Large intestine (tissue), 3 donors: ENCODE data around the gene SERBP1. TPM values are rescaled to one million over a fixed set of nuclear protein-coding genes. Genes with fewer than 3 reads are reported as not detected.

ENCODE experiments used
- DNase-seq, 2 donors: peaks; one replicate each; pipeline versions ENCODE4 v3.0.0 to v3.0.0-alpha.2; 2013
- H3K27ac ChIP-seq: one replicate; pipeline ENCODE4 v1.5.1; 2013; ENCODE audit warnings: low read length
- H3K27me3 ChIP-seq: 2 replicates; pipeline ENCODE4 v1.6.1; 2013; ENCODE audit warnings: low read length; ENCODE audit not compliant: control insufficient read depth, insufficient read depth
- H3K36me3 ChIP-seq: 2 replicates; pipeline ENCODE4 v1.6.1; 2013; ENCODE audit warnings: low read length; ENCODE audit not compliant: control insufficient read depth, insufficient read depth
- H3K4me1 ChIP-seq: one replicate; pipeline ENCODE4 v1.6.1; 2013; ENCODE audit warnings: low read length; ENCODE audit not compliant: control insufficient read depth, insufficient read depth
- H3K4me3 ChIP-seq: one replicate; pipeline ENCODE4 v1.5.1; 2013; ENCODE audit warnings: low read length
- H3K9me3 ChIP-seq: one replicate; pipeline ENCODE4 v1.6.1; 2013; ENCODE audit warnings: mild to moderate bottlenecking, low read depth, low read length, moderate library complexity; ENCODE audit not compliant: control insufficient read depth
- WGBS: methylation state at CpG from one replicate; pipeline ENCODE4 v1.1.5; 2013; ENCODE audit warnings: low lambda C conversion rate; ENCODE audit not compliant: insufficient coverage; 5-methylcytosine and 5-hydroxymethylcytosine counted together
- polyA plus RNA-seq: library from polyadenylated mRNA; unstranded; fragments of 120-200 nt; gene quantifications from one replicate; pipeline ENCODE4 v1.2.1, GENCODE V29; 2013

Gene SERBP1
- polyA plus RNA-seq, 1 donor: 305 TPM

- Histone ChIP-seq H3K27me3 (no peaks in the 10 kb centered on the region), H3K36me3 (no peaks in the 10 kb centered on the region), H3K4me1 (no peaks in the 10 kb centered on the region), H3K27ac (no peak overlapping the region), H3K4me3 (no peak overlapping the region), H3K9me3 (no peaks in the 10 kb centered on the region)
- WGBS: 20% methylated on average over 1 of the region's 12 CpGs
- peak in 1 of 2 donors; percentile 17 for DNase-seq
Measured at GRCh38 chr1:67393240-67393639, 37.0 kb downstream of the SERBP1 start.

DNA sequence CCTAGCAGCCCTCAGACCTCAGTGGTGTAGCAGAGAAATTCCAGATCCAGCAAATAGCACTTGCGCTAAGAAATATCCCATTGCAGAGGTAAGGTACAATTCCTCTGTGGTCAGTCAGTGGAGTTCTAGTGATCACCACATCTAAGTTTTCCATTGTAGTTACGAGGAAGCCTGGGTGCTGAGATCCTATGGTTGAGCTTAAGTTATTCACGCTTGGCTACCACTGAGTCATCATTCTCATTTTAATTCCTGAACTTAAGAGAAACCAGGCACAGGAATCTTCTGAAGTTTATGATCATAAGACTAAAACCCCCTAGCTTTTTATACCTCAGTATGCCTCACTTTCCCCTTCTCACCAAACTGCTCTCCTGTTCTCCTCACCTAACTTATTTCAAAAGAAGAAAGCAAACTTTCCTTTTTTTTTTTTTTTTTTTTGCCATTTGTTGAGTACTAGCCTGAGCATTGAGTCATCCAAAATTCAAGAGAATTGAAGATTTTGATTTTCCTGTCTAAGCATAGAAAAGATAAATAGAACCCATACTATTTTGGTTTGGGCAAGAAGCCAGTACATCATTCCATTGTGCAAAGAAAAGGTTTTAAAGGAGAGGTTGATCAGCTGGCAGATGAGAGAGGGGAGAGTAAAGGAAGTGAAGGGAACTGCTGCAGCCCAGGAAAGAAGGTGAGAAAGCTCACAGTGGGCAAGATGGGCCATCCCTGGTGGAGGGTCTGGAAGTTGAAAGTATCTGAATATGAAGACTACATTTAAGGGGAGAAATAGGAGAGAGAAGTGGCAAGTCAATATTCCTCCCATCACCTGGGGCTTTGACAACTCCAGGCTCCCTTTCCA is 39.9 kb downstream of the SERBP1 start:
- no peaks in the 10 kb centered on the region for H3K36me3 ChIP-seq
- no peak for DNase-seq
- H3K27ac ChIP-seq: no peak overlapping the region
- H3K4me3 ChIP-seq: no peak overlapping the region
- no CpG with 5 or more reads among the region's 3 CpGs for WGBS
- H3K9me3 ChIP-seq: no peaks in the 10 kb centered on the region
- no peaks in the 10 kb centered on the region for H3K27me3 ChIP-seq
- no peaks in the 10 kb centered on the region for H3K4me1 ChIP-seq

DNA sequence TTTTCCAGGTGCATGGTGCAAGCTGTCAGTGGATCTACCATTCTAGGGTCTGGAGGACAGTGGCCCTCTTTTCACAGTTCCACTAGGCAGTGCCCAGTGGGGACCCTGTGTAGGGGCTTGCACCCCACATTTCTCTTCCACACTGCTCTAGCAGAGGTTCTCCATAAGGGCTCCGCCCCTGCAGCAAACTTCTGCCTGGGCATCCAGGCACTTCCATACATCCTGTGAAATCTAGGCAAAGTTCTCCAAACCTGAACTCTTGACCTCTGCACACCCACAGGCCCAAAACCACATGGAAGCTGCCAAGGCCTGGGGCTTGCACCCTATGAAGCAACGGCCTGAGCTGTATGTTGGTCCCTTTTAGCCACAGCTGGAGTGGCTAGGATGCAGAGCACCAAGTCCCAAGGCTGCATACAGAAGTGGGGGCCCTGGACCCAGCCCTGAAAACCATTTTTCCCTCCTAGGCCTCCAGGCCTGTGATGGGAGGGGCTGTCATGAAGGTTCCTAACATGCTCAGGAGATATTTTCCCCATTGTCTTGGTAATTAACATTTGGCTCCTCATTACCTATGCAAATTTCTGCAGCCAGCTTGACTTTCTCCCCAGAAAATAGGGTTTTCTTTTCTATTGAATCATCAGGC is 46.1 kb downstream of the SERBP1 start:
- no peaks in the 10 kb centered on the region for H3K4me1 ChIP-seq
- no CpG with 5 or more reads among the region's 2 CpGs for WGBS
- H3K4me3 ChIP-seq: no peak overlapping the region
- H3K9me3 ChIP-seq: peaks cover 8% of the 10 kb centered on the region
- no peaks in the 10 kb centered on the region for H3K36me3 ChIP-seq
- no peak overlapping the region for H3K27ac ChIP-seq
- DNase-seq: no peak
- no peaks in the 10 kb centered on the region for H3K27me3 ChIP-seq

DNA sequence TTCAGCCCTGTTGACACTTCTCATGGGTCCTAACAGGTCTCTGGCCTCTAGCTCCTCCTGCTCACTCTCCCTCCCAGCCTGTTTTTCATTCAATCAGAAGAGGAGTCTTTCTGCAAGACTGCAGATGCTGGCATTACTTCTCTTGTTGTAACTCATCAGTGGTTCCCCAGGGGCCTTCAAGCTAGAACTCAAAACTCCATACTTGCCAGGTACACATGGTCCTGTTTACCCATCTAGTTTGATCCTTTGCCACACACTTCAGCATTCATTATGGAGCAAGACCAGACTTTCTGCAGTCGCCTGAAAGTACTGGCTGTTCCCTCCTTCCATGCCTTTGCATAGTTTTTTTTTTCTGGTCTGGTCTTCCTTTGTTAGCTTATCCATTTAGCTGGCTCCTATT is 47.9 kb downstream of the SERBP1 start:
- H3K4me1 ChIP-seq: no peaks in the 10 kb centered on the region
- no peaks in the 10 kb centered on the region for H3K36me3 ChIP-seq
- no peaks in the 10 kb centered on the region for H3K27me3 ChIP-seq
- DNase-seq: no peak
- H3K9me3 ChIP-seq: peaks cover 8% of the 10 kb centered on the region
- H3K4me3 ChIP-seq: no peak overlapping the region
- WGBS: 86% methylated on average over 1 of the region's 1 CpG
- no peak overlapping the region for H3K27ac ChIP-seq

DNA sequence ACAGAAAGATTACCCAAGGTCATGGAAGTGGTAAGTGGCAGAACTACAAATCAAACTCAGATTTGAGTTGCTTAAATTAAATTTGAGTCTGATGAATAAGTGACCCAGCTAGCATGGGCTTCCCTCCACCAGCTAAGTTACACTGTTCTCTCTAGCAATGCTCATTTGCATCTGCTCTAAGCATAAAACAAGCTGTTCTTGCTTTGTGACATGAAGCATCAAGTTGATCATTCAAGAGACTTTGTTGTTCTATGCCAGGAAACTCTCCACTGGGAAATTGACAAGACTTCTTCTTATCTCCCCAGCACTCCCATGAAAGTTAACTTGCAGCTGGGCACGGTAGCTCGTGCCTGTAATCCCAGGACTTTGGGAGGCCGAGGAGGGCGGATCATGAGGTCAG is 49.0 kb downstream of the SERBP1 start:
- DNase-seq: no peak

GRCh38 chr1:67377253-67377652 is 52.9 kb downstream of the SERBP1 start:
- DNase-seq: no peak
- WGBS: no CpG with 5 or more reads among the region's 1 CpG

More for the DNA sequence above, 49.0 kb downstream of the SERBP1 start:
- Histone ChIP-seq H3K36me3 (no peaks in the 10 kb centered on the region), H3K9me3 (peaks cover 8% of the 10 kb centered on the region), H3K27me3 (no peaks in the 10 kb centered on the region), H3K4me3 (no peak overlapping the region), H3K4me1 (no peaks in the 10 kb centered on the region), H3K27ac (no peak overlapping the region)
- WGBS: no CpG with 5 or more reads among the region's 4 CpGs

DNA sequence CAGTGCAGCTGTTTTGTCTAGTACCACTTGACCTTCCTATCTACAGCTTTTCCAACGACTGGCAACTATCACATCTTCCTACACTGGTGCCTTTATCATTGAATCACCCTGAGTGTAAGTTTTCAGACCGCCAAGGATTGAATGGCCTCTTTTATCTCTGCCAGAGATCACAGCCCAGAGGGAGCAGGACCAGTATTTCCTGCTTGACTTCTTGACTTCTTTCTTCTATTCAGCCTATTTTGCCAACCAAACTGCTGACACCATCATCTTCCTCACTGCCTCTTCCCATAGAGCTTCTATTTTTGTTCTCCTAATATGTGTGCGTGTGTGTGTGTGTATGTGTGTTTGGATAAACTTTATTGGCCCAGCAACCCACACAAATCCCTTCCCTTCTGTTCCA is 53.8 kb downstream of the SERBP1 start:
- Histone ChIP-seq H3K27ac (no peak overlapping the region), H3K9me3 (no peaks in the 10 kb centered on the region), H3K27me3 (no peaks in the 10 kb centered on the region), H3K4me1 (no peaks in the 10 kb centered on the region), H3K4me3 (no peak overlapping the region), H3K36me3 (no peaks in the 10 kb centered on the region)
- 0% methylated on average over 1 of the region's 3 CpGs for WGBS
- DNase-seq: peak in 1 of 2 donors; percentile 5

More at GRCh38 chr1:67377253-67377652, 52.9 kb downstream of the SERBP1 start:
- H3K36me3 ChIP-seq: no peaks in the 10 kb centered on the region
- no peaks in the 10 kb centered on the region for H3K9me3 ChIP-seq
- H3K4me3 ChIP-seq: no peak overlapping the region
- no peaks in the 10 kb centered on the region for H3K4me1 ChIP-seq
- H3K27ac ChIP-seq: no peak overlapping the region
- H3K27me3 ChIP-seq: no peaks in the 10 kb centered on the region

DNA sequence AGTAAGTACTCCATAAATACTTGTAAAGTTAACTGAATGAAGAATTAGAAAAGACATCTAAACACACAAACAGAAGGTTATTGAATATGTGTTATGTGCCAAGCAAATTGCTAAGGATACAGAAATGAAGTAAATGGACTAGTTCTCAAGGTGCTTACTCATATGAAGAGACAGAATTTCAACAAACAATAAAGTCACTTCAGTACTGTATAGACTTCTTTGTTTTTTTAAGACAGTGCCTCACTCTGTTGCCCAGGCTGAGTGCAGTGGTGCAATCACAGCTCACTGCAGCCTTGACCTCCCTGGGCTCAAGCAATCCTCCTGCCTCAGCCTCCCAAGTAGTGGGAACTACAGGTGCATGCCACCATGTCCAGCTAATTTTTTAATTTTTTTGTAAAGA is 57.3 kb downstream of the SERBP1 start:
- H3K4me1 ChIP-seq: no peaks in the 10 kb centered on the region
- H3K27me3 ChIP-seq: no peaks in the 10 kb centered on the region
- no peaks in the 10 kb centered on the region for H3K36me3 ChIP-seq
- H3K9me3 ChIP-seq: no peaks in the 10 kb centered on the region
- H3K4me3 ChIP-seq: no peak overlapping the region
- DNase-seq: no peak
- no peak overlapping the region for H3K27ac ChIP-seq

DNA sequence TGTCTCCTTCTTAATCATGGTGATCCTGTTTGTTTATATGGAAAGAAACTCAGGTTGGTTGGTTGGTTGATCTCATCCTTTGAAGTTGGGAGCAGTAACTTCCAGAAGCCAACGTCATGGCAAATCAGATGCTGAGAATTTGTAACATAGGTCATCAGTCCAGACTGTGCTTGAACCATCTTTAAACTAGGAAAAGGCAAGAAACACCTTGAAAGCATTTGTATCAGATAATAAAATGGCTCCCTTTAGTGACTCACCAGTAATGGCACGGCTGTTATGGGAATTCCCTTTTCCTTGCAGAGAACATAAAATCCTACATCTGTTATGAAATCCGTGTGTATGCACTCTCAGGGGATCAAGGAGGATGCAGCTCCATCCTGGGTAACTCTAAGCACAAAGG is 58.1 kb downstream of the SERBP1 start:
- peak in 1 of 2 donors; percentile 5 for DNase-seq
- H3K27ac ChIP-seq: no peak overlapping the region
- H3K36me3 ChIP-seq: no peaks in the 10 kb centered on the region
- no peaks in the 10 kb centered on the region for H3K27me3 ChIP-seq
- H3K4me1 ChIP-seq: no peaks in the 10 kb centered on the region
- WGBS: 20% methylated on average over 1 of the region's 3 CpGs
- H3K9me3 ChIP-seq: no peaks in the 10 kb centered on the region
- no peak overlapping the region for H3K4me3 ChIP-seq

DNA sequence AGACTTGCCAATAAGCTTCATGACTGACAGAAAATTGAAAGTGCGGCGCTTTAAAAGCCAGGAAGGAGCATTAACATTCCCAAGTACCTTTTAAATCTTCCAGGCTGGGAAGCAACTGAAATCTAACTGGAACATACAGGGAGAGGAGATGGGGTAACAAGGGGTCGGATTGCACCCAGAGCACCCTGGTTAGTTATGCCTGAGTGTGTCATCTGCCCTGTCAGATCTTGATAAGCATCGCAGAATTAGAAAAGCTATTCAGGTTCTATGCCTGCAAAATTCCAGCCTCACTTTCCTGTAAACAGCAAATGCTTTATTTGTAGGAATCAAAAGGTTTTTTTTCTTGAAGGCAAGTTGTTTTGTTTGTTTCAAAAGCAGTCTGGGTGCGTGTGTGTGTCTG is 58.5 kb downstream of the SERBP1 start:
- DNase-seq: no peak
- Histone ChIP-seq H3K27ac (no peak overlapping the region), H3K4me3 (no peak overlapping the region), H3K9me3 (no peaks in the 10 kb centered on the region), H3K4me1 (no peaks in the 10 kb centered on the region), H3K27me3 (no peaks in the 10 kb centered on the region), H3K36me3 (no peaks in the 10 kb centered on the region)
- WGBS: no CpG with 5 or more reads among the region's 5 CpGs
